ENCODE measurements around the gene GPANK1. TPM values are rescaled to one million over a fixed set of nuclear protein-coding genes. Genes with fewer than 3 reads are reported as not detected.
A peak's percentile ranks its signal among the peaks of the same experiment; 100 is the strongest.

GPANK1 gene
- total and polyA plus RNA-seq, 9 of the 15 experiments (the other 6 are each of a cell fraction or from before 2014, with no cell fraction given), result 32.2 to 111 (median 46.3) TPM

DNA sequence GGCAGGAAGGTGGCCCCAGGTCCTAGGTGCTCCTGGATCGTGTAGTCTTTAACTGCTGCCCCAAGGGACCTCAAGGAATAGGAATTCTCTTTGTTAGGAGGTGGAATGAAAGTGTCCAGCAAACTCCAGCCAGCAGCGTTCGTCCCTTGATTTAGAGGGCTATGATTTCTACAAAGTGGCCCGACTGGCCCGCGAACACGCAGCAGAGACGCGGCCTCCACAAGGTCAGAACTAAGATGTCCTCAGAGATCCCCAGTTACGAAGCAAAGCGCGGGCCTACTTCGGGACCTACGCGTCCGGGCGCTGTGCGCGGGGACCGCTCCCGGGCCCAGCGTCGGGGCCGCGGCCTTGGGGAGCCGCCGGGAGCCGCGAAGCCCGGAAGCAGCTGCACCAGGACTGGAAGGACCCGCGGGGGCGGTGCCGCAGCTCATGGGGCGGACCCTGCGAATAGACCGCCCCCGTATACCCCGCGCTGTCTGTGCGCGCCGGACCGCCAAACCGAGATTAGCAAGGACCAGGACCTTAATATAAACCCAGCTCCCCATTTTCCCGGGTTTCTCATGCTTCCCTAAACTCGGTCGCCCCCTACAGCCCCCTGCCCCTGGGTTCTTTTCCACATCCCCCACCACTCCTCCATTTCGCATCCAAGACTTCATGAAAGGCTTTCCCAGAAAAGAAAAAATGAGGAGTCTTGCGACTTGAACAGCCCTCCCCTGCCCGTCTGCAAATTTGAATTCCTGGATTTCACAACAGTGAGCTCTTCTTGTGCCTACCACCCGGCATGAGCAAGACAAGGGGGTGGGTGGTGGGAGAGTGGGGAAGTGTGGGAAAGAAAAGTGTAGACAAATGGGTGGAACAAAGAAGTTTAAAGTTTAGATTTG, 4.2 kb downstream of the GPANK1 start, which contains the start of gene C6orf47 (continued):
- TF ChIP-seq, protein P1, sequence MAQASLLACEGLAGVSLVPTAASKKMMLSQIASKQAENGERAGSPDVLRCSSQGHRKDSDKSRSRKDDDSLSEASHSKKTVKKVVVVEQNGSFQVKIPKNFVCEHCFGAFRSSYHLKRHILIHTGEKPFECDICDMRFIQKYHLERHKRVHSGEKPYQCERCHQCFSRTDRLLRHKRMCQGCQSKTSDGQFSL (CRISPR knock-in tag; IDR thresholded peaks at IDR 0.05), result peak; percentile 56; the same call in 1 of the 2 replicates
- TF ChIP-seq, protein P1 (tag; IDR thresholded peaks at IDR 0.05), result no peak; a peak in 1 of 4 replicates
- peak; percentile 76; the same call in 1 of the 2 replicates for TF ChIP-seq MECOM (CRISPR knock-in tag; IDR thresholded peaks at IDR 0.05)
- TF ChIP-seq, protein P2, sequence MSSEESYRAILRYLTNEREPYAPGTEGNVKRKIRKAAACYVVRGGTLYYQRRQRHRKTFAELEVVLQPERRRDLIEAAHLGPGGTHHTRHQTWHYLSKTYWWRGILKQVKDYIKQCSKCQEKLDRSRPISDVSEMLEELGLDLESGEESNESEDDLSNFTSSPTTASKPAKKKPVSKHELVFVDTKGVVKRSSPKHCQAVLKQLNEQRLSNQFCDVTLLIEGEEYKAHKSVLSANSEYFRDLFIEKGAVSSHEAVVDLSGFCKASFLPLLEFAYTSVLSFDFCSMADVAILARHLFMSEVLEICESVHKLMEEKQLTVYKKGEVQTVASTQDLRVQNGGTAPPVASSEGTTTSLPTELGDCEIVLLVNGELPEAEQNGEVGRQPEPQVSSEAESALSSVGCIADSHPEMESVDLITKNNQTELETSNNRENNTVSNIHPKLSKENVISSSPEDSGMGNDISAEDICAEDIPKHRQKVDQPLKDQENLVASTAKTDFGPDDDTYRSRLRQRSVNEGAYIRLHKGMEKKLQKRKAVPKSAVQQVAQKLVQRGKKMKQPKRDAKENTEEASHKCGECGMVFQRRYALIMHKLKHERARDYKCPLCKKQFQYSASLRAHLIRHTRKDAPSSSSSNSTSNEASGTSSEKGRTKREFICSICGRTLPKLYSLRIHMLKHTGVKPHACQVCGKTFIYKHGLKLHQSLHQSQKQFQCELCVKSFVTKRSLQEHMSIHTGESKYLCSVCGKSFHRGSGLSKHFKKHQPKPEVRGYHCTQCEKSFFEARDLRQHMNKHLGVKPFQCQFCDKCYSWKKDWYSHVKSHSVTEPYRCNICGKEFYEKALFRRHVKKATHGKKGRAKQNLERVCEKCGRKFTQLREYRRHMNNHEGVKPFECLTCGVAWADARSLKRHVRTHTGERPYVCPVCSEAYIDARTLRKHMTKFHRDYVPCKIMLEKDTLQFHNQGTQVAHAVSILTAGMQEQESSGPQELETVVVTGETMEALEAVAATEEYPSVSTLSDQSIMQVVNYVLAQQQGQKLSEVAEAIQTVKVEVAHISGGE (CRISPR knock-in tag; IDR thresholded peaks at IDR 0.05), result no peak
- TF ChIP-seq ZNF57 (CRISPR knock-in tag; IDR thresholded peaks at IDR 0.05), result no peak
- no peak for TF ChIP-seq XRCC3 (IDR thresholded peaks at IDR 0.05)
- TF ChIP-seq TAF9B (IDR thresholded peaks at IDR 0.05; ENCODE audit: partially characterized antibody), result no peak
- TF ChIP-seq, protein P3, sequence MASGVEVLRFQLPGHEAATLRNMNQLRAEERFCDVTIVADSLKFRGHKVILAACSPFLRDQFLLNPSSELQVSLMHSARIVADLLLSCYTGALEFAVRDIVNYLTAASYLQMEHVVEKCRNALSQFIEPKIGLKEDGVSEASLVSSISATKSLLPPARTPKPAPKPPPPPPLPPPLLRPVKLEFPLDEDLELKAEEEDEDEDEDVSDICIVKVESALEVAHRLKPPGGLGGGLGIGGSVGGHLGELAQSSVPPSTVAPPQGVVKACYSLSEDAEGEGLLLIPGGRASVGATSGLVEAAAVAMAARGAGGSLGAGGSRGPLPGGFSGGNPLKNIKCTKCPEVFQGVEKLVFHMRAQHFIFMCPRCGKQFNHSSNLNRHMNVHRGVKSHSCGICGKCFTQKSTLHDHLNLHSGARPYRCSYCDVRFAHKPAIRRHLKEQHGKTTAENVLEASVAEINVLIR (CRISPR knock-in tag; IDR thresholded peaks at IDR 0.05), result no peak; the same call in 1 of the 2 replicates
- no peak for TF ChIP-seq BDP1 (IDR thresholded peaks at IDR 0.05; ENCODE audit: insufficient read depth, insufficient read length)
- peak; percentile 88; the same call in 1 of the 2 replicates for TF ChIP-seq FOXP1 (CRISPR knock-in tag; IDR thresholded peaks at IDR 0.05)
- TF ChIP-seq FUS (optimal IDR thresholded peaks at IDR 0.05; ENCODE audit: low read depth, low read length), result no peak
- no peak for TF ChIP-seq ZNF282 (CRISPR knock-in tag; IDR thresholded peaks at IDR 0.05)
- TF ChIP-seq KLF16 (IDR thresholded peaks at IDR 0.05), result peak; percentile 52; the same call in 1 of the 2 replicates
- TF ChIP-seq HDAC8 (tag; IDR thresholded peaks at IDR 0.05), result no peak
- TF ChIP-seq ZNF239 (CRISPR knock-in tag; IDR thresholded peaks at IDR 0.05), result no peak
- TF ChIP-seq FOXA3 (CRISPR knock-in tag; conservative IDR thresholded peaks at IDR 0.05 in 1 of 2, IDR thresholded peaks at IDR 0.05 in 1 of 2), result peak; percentile 13 to 60; a peak in 2 of 4 replicates
- TF ChIP-seq ZKSCAN1 (IDR thresholded peaks at IDR 0.05; ENCODE audit: low read depth, low read length), result peak; percentile 63; the same call in 1 of the 2 replicates
- no peak for TF ChIP-seq KDM1A (IDR thresholded peaks at IDR 0.05)
